ENCODE data around the gene MEPE. TPM values are rescaled to one million over a fixed set of nuclear protein-coding genes. Genes with fewer than 3 reads are reported as not detected.
A peak's percentile ranks its signal among the peaks of the same experiment; 100 is the strongest.

MEPE gene
- total and polyA plus RNA-seq, 2 donors: 0.24 to 0.59 TPM

- no peak for DNase-seq (ENCODE audit: low read depth in 6 of 9, low spot score in 9 of 9)
- H3K4me3 ChIP-seq (ENCODE audit: low read length in 2 of 2): no peak overlapping the region
- 87% methylated on average over 1 of the region's 1 CpG for WGBS
- no peaks in the 10 kb centered on the region for H3K9me3 ChIP-seq (ENCODE audit: control insufficient read depth in 2 of 2, insufficient read depth in 1 of 2, low read length in 1 of 2)
- no peaks in the 10 kb centered on the region for H3K27me3 ChIP-seq (ENCODE audit: control insufficient read depth in 2 of 2, insufficient read depth in 1 of 2, low read length in 1 of 2)
- no peak overlapping the region for H3K27ac ChIP-seq (ENCODE audit: low read depth in 1 of 2, low read length in 1 of 2)
- H3K4me1 ChIP-seq (ENCODE audit: control insufficient read depth in 2 of 2, insufficient read depth in 2 of 2, low read length in 2 of 2): no peaks in the 10 kb centered on the region
- H3K36me3 ChIP-seq (ENCODE audit: control insufficient read depth in 2 of 2, insufficient read depth in 2 of 2, low read length in 1 of 2): no peaks in the 10 kb centered on the region
These were observed 33.3 kb downstream of the MEPE start for GRCh38 chr4:87865960-87866598.

GRCh38 chr4:87868522-87868921 lies 35.8 kb downstream of the MEPE start:
- no peak overlapping the region for H3K4me3 ChIP-seq (ENCODE audit: low read length in 2 of 2)
- no peaks in the 10 kb centered on the region for H3K4me1 ChIP-seq (ENCODE audit: control insufficient read depth in 2 of 2, insufficient read depth in 2 of 2, low read length in 2 of 2)
- DNase-seq (ENCODE audit: low read depth in 6 of 9, low spot score in 9 of 9): no peak
- H3K27me3 ChIP-seq (ENCODE audit: control insufficient read depth in 2 of 2, insufficient read depth in 1 of 2, low read length in 1 of 2): no peaks in the 10 kb centered on the region
- WGBS: 9% methylated on average over 1 of the region's 1 CpG
- H3K9me3 ChIP-seq (ENCODE audit: control insufficient read depth in 2 of 2, insufficient read depth in 1 of 2, low read length in 1 of 2): no peaks in the 10 kb centered on the region
- H3K27ac ChIP-seq (ENCODE audit: low read depth in 1 of 2, low read length in 1 of 2): no peak overlapping the region
- no peaks in the 10 kb centered on the region for H3K36me3 ChIP-seq (ENCODE audit: control insufficient read depth in 2 of 2, insufficient read depth in 2 of 2, low read length in 1 of 2)

DNA sequence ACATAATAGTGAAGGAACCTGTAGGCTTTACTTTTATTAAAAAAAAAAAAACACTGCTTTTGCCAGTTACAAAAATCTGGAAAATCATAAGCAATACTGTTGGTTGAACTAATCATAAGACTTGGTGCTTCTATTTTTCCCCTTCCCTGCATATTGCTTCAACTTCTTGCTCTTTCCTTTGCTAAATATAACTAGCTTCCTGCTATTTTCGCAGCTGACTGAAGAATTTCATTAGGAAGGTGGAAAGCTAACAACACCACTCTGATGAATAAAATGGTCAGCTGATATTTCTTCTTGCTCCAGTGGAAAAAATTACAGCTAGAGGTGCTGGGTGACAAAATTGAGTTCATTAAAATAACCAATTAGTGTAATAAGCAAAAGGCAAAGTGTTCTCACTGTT lies 39.3 kb downstream of the MEPE start:
- no peaks in the 10 kb centered on the region for H3K27me3 ChIP-seq (ENCODE audit: control insufficient read depth in 2 of 2, insufficient read depth in 1 of 2, low read length in 1 of 2)
- H3K4me1 ChIP-seq (ENCODE audit: control insufficient read depth in 2 of 2, insufficient read depth in 2 of 2, low read length in 2 of 2): no peaks in the 10 kb centered on the region
- DNase-seq (ENCODE audit: low read depth in 6 of 9, low spot score in 9 of 9): no peak
- 82% methylated on average over 1 of the region's 1 CpG for WGBS
- no peak overlapping the region for H3K27ac ChIP-seq (ENCODE audit: low read depth in 1 of 2, low read length in 1 of 2)
- H3K36me3 ChIP-seq (ENCODE audit: control insufficient read depth in 2 of 2, insufficient read depth in 2 of 2, low read length in 1 of 2): no peaks in the 10 kb centered on the region
- H3K9me3 ChIP-seq (ENCODE audit: control insufficient read depth in 2 of 2, insufficient read depth in 1 of 2, low read length in 1 of 2): no peaks in the 10 kb centered on the region
- H3K4me3 ChIP-seq (ENCODE audit: low read length in 2 of 2): no peak overlapping the region

- Histone ChIP-seq H3K4me1 (ENCODE audit: control insufficient read depth in 2 of 2, insufficient read depth in 2 of 2, low read length in 2 of 2) (no peaks in the 10 kb centered on the region), H3K27me3 (ENCODE audit: control insufficient read depth in 2 of 2, insufficient read depth in 1 of 2, low read length in 1 of 2) (no peaks in the 10 kb centered on the region), H3K4me3 (ENCODE audit: low read length in 2 of 2) (no peak overlapping the region), H3K36me3 (ENCODE audit: control insufficient read depth in 2 of 2, insufficient read depth in 2 of 2, low read length in 1 of 2) (no peaks in the 10 kb centered on the region), H3K9me3 (ENCODE audit: control insufficient read depth in 2 of 2, insufficient read depth in 1 of 2, low read length in 1 of 2) (no peaks in the 10 kb centered on the region), H3K27ac (ENCODE audit: low read depth in 1 of 2, low read length in 1 of 2) (no peak overlapping the region)
- 48% methylated on average over 2 of the region's 2 CpGs for WGBS
- DNase-seq (ENCODE audit: low read depth in 6 of 9, low spot score in 9 of 9): no peak
These were observed 42.4 kb downstream of the MEPE start for GRCh38 chr4:87875191-87875590.

GRCh38 chr4:87880106-87880505 lies 47.3 kb downstream of the MEPE start:
- H3K4me1 ChIP-seq (ENCODE audit: control insufficient read depth in 2 of 2, insufficient read depth in 2 of 2, low read length in 2 of 2): no peaks in the 10 kb centered on the region
- H3K27ac ChIP-seq (ENCODE audit: low read depth in 1 of 2, low read length in 1 of 2): no peak overlapping the region
- no peaks in the 10 kb centered on the region for H3K9me3 ChIP-seq (ENCODE audit: control insufficient read depth in 2 of 2, insufficient read depth in 1 of 2, low read length in 1 of 2)
- no peak for DNase-seq (ENCODE audit: low read depth in 6 of 9, low spot score in 9 of 9)
- 94% methylated on average over 1 of the region's 1 CpG for WGBS
- no peak overlapping the region for H3K4me3 ChIP-seq (ENCODE audit: low read length in 2 of 2)
- H3K27me3 ChIP-seq (ENCODE audit: control insufficient read depth in 2 of 2, insufficient read depth in 1 of 2, low read length in 1 of 2): no peaks in the 10 kb centered on the region
- H3K36me3 ChIP-seq (ENCODE audit: control insufficient read depth in 2 of 2, insufficient read depth in 2 of 2, low read length in 1 of 2): no peaks in the 10 kb centered on the region

GRCh38 chr4:87881115-87881514 lies 48.3 kb downstream of the MEPE start:
- 92% methylated on average over 1 of the region's 1 CpG for WGBS
- no peaks in the 10 kb centered on the region for H3K9me3 ChIP-seq (ENCODE audit: control insufficient read depth in 2 of 2, insufficient read depth in 1 of 2, low read length in 1 of 2)
- no peak overlapping the region for H3K27ac ChIP-seq (ENCODE audit: low read depth in 1 of 2, low read length in 1 of 2)
- no peaks in the 10 kb centered on the region for H3K36me3 ChIP-seq (ENCODE audit: control insufficient read depth in 2 of 2, insufficient read depth in 2 of 2, low read length in 1 of 2)
- no peak overlapping the region for H3K4me3 ChIP-seq (ENCODE audit: low read length in 2 of 2)
- DNase-seq (ENCODE audit: low read depth in 6 of 9, low spot score in 9 of 9): no peak
- no peaks in the 10 kb centered on the region for H3K4me1 ChIP-seq (ENCODE audit: control insufficient read depth in 2 of 2, insufficient read depth in 2 of 2, low read length in 2 of 2)
- no peaks in the 10 kb centered on the region for H3K27me3 ChIP-seq (ENCODE audit: control insufficient read depth in 2 of 2, insufficient read depth in 1 of 2, low read length in 1 of 2)

- Histone ChIP-seq H3K27ac (ENCODE audit: low read depth in 1 of 2, low read length in 1 of 2) (no peak overlapping the region), H3K36me3 (ENCODE audit: control insufficient read depth in 2 of 2, insufficient read depth in 2 of 2, low read length in 1 of 2) (no peaks in the 10 kb centered on the region)
- WGBS: 95% methylated on average over 1 of the region's 1 CpG
These were observed 49.6 kb downstream of the MEPE start for GRCh38 chr4:87882321-87882720.

DNA sequence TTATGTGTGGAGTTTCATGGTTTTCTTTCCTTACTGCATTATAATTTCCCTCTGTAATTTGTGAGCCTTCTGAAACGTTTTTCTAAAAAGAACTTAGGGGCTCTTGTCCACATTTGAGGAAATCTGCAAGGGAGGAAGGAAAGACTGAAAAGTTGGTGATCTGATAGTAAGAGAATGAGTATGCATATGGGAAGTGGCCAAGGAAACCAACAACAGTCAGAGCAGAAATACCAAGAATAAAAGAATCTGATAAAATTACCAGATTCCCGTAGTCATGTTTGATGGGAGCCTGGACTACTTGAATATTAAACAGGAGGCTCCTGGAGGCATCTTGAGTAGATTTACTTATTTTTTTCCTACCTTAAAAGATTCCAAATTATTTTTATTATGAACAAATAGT lies 50.1 kb downstream of the MEPE start:
- no peaks in the 10 kb centered on the region for H3K36me3 ChIP-seq (ENCODE audit: control insufficient read depth in 2 of 2, insufficient read depth in 2 of 2, low read length in 1 of 2)
- H3K27ac ChIP-seq (ENCODE audit: low read depth in 1 of 2, low read length in 1 of 2): no peak overlapping the region
- H3K27me3 ChIP-seq (ENCODE audit: control insufficient read depth in 2 of 2, insufficient read depth in 1 of 2, low read length in 1 of 2): no peaks in the 10 kb centered on the region
- DNase-seq (ENCODE audit: low read depth in 6 of 9, low spot score in 9 of 9): no peak
- WGBS: 70% methylated on average over 2 of the region's 2 CpGs
- H3K4me3 ChIP-seq (ENCODE audit: low read length in 2 of 2): no peak overlapping the region
- H3K9me3 ChIP-seq (ENCODE audit: control insufficient read depth in 2 of 2, insufficient read depth in 1 of 2, low read length in 1 of 2): no peaks in the 10 kb centered on the region
- no peaks in the 10 kb centered on the region for H3K4me1 ChIP-seq (ENCODE audit: control insufficient read depth in 2 of 2, insufficient read depth in 2 of 2, low read length in 2 of 2)

More at GRCh38 chr4:87882321-87882720, 49.6 kb downstream of the MEPE start:
- H3K4me3 ChIP-seq (ENCODE audit: low read length in 2 of 2): no peak overlapping the region
- no peaks in the 10 kb centered on the region for H3K27me3 ChIP-seq (ENCODE audit: control insufficient read depth in 2 of 2, insufficient read depth in 1 of 2, low read length in 1 of 2)
- DNase-seq (ENCODE audit: low read depth in 6 of 9, low spot score in 9 of 9): no peak
- H3K4me1 ChIP-seq (ENCODE audit: control insufficient read depth in 2 of 2, insufficient read depth in 2 of 2, low read length in 2 of 2): no peaks in the 10 kb centered on the region
- no peaks in the 10 kb centered on the region for H3K9me3 ChIP-seq (ENCODE audit: control insufficient read depth in 2 of 2, insufficient read depth in 1 of 2, low read length in 1 of 2)

- Histone ChIP-seq H3K27me3 (ENCODE audit: control insufficient read depth in 2 of 2, insufficient read depth in 1 of 2, low read length in 1 of 2) (no peaks in the 10 kb centered on the region), H3K4me1 (ENCODE audit: control insufficient read depth in 2 of 2, insufficient read depth in 2 of 2, low read length in 2 of 2) (no peaks in the 10 kb centered on the region), H3K27ac (ENCODE audit: low read depth in 1 of 2, low read length in 1 of 2) (no peak overlapping the region), H3K4me3 (ENCODE audit: low read length in 2 of 2) (no peak overlapping the region), H3K9me3 (ENCODE audit: control insufficient read depth in 2 of 2, insufficient read depth in 1 of 2, low read length in 1 of 2) (peaks cover 0 to 4% of the 10 kb centered on the region in 2 donors), H3K36me3 (ENCODE audit: control insufficient read depth in 2 of 2, insufficient read depth in 2 of 2, low read length in 1 of 2) (no peaks in the 10 kb centered on the region)
- WGBS: 12% methylated on average over 9 of the region's 9 CpGs
- peak in 1 of 9 donors; percentile 9 for DNase-seq (ENCODE audit: low read depth in 6 of 9, low spot score in 9 of 9)
These were observed 52.3 kb downstream of the MEPE start for GRCh38 chr4:87884976-87885549.
